Activated effector memory CD4-positive, alpha-beta T cell treated with Interleukin-2 at 50 U/mL for 16 hours (primary cell): Measurements from ENCODE around the gene GRAMD1A.
A peak's percentile ranks its signal among the peaks of the same experiment; 100 is the strongest.
"Not testable (repeated sequence)": the region's sequence is repeated elsewhere in the genome, so short reads cannot be mapped to it uniquely, and the experiment has no call there.

Experiments used
- DNase-seq: peaks from one replicate; pipeline ENCODE4 v3.0.0-alpha.2; 2020

The GRAMD1A gene

GRCh38 chr19:35039881-35040825, 40.0 kb downstream of the GRAMD1A start:
- DNase-seq: no peak

GRCh38 chr19:35040826-35041547, 40.9 kb downstream of the GRAMD1A start:
- DNase-seq: no peak

- no peak for DNase-seq
Measured at GRCh38 chr19:35041548-35042055, 41.5 kb downstream of the GRAMD1A start, which contains the start of gene HPN. Gene HPN (plus strand): TSS chr19:35041721. CDS start chr19:35042507, 786 bp downstream.

- DNase-seq: no peak
Measured at GRCh38 chr19:35042056-35042730, 42.1 kb downstream of the GRAMD1A start.

- DNase-seq: no peak
Measured at GRCh38 chr19:35042954-35043604, 43.0 kb downstream of the GRAMD1A start.

GRCh38 chr19:35043906-35044305, 43.8 kb downstream of the GRAMD1A start:
- no peak for DNase-seq

- peak; percentile 43 for DNase-seq
Measured at GRCh38 chr19:35044317-35045117, 44.4 kb downstream of the GRAMD1A start.

GRCh38 chr19:35045667-35046300, 45.7 kb downstream of the GRAMD1A start:
- DNase-seq: peak; percentile 18

- DNase-seq: no peak
Measured at GRCh38 chr19:35046461-35046860, 46.3 kb downstream of the GRAMD1A start.

GRCh38 chr19:35048911-35049411, 48.8 kb downstream of the GRAMD1A start:
- DNase-seq: no peak

- no peak for DNase-seq
Measured at GRCh38 chr19:35049456-35049855, 49.3 kb downstream of the GRAMD1A start.

GRCh38 chr19:35050662-35051061, 50.5 kb downstream of the GRAMD1A start:
- not testable (repeated sequence) for DNase-seq

- DNase-seq: not testable (repeated sequence)
Measured at GRCh38 chr19:35051268-35051667, 51.1 kb downstream of the GRAMD1A start.

- no peak for DNase-seq
Measured at GRCh38 chr19:35051796-35052195, 51.7 kb downstream of the GRAMD1A start.

GRCh38 chr19:35052599-35053190, 52.6 kb downstream of the GRAMD1A start:
- DNase-seq: no peak

- no peak for DNase-seq
Measured at GRCh38 chr19:35053667-35054293, 53.7 kb downstream of the GRAMD1A start.

- no peak for DNase-seq
Measured at GRCh38 chr19:35054626-35055025, 54.5 kb downstream of the GRAMD1A start.

GRCh38 chr19:35055715-35056179, 55.6 kb downstream of the GRAMD1A start:
- DNase-seq: no peak

GRCh38 chr19:35056513-35057063, 56.5 kb downstream of the GRAMD1A start:
- no peak for DNase-seq
